T-helper 1 cell (primary cell): Measurements from ENCODE around the gene RORC.
"Not testable (repeated sequence)": the region's sequence is repeated elsewhere in the genome, so short reads cannot be mapped to it uniquely, and the experiment has no call there.

Source experiments
- DNase-seq, 5 donors: peaks; one replicate each; pipeline ENCODE4 v3.0.0-alpha.2; 2012 to 2020
- total RNA-seq, 4 donors: gene quantifications; one replicate each; lab custom pipeline; 2026; lab: John Stamatoyannopoulos, UW

RORC gene
- 5.2 to 16.7 (median 6.4) reads per million in 4 donors for total RNA-seq

- DNase-seq = no peak
Observed at GRCh38 chr1:151831605-151832004, at the start of gene RORC. RORC (minus strand) TSS chr1:151831802; CDS start chr1:151831764, 38 bp downstream.

DNA sequence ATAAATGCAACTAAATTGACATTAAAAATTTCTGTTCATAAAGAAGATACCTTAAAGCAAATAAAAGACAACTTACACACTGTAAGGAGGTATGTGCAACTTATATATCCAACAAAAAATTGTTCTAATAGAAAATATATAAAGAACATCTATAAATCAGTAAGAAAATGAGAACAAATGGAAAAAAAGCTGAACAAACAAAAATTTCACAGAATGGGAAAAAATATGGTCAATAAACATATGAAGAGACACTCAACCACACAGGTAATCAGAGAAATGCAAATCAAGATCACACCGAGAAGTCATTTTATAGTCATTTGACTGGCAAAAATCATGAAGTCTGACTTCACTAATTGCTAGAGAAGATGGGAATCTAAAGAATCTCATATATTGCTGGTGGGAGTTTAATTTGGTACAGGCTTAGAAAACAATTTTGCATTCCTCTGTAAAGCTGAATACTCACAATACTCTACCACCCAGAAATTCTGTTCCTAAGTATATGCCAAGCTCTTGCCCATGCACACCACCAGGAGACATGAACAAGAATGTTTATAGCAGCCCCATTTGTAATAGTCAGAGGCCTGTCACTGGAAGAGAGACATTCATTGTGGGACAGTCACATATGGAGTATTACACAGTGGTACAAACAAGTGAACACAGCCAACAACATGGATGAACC, 44.0 kb upstream of the RORC start:
- DNase-seq = no peak

DNA sequence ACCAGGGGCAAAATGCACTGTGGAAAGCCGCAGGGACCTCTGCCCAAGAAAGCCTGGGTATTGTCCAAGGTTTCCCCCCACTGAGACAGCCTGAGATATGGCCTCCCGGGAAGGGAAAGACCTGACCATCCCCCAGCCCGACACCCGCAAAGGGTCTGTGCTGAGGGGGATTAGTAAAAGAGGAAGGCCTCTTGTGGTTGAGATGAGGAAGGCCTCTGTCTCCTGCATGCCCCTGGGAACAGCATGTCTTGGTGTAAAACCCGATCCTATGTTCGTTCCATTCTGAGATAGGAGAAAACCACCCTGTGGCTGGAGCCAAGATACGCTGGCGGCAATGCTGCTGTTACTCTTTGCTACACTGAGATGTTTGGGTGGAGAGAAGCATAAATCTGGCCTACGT, 41.2 kb upstream of the RORC start:
- DNase-seq = not testable (repeated sequence)

- no peak for DNase-seq
Observed at GRCh38 chr1:151871284-151872030, 39.9 kb upstream of the RORC start.

- DNase-seq = no peak
Observed at GRCh38 chr1:151868486-151868885, 36.9 kb upstream of the RORC start.

GRCh38 chr1:151867765-151868411, 36.3 kb upstream of the RORC start:
- DNase-seq = no peak

- DNase-seq = no peak
Observed at GRCh38 chr1:151867321-151867720, 35.7 kb upstream of the RORC start.

DNA sequence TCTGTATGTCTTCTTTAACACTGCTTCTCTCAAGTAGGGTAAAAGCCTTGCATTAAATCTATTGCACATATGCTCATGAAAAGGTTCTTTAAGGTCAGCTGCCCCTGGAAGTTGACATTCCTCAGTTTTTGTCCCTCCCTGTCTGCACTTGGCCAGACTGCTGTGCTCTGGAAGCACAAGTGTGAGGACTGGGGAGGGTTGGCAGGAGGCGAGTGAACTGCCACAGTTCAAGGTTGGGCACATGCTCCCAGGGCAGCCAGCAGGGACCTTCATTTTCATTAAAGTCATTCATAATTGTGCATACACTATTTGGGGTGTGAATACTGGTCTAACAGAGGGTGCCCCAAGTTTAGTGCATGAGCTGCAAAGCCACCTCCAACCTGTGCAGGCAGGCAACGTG, 32.8 kb upstream of the RORC start:
- DNase-seq = no peak

DNA sequence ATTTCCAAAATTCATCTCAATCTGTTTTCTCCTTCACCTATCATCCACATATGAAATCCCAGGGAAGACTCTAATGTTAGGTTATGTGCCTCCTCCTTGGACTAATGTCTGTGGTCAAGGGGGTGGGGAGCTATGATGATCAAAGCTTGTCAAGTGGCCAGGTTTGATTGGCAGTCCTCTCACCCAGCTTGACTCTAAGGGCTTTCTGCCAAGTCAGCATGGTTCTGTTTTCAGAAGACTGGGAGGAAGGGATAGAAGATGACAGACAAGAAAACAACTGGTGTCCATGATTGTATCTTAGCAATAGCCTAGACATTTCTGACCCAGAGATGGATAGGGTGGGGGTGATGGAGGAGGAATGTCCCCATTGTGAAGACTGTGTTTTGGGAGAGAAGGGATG, 31.0 kb upstream of the RORC start:
- DNase-seq = no peak

GRCh38 chr1:151860504-151861187, 29.0 kb upstream of the RORC start:
- DNase-seq = no peak

- no peak for DNase-seq
Observed at GRCh38 chr1:151859891-151860293, 28.3 kb upstream of the RORC start.

GRCh38 chr1:151858886-151859665, 27.5 kb upstream of the RORC start:
- DNase-seq = no peak

DNA sequence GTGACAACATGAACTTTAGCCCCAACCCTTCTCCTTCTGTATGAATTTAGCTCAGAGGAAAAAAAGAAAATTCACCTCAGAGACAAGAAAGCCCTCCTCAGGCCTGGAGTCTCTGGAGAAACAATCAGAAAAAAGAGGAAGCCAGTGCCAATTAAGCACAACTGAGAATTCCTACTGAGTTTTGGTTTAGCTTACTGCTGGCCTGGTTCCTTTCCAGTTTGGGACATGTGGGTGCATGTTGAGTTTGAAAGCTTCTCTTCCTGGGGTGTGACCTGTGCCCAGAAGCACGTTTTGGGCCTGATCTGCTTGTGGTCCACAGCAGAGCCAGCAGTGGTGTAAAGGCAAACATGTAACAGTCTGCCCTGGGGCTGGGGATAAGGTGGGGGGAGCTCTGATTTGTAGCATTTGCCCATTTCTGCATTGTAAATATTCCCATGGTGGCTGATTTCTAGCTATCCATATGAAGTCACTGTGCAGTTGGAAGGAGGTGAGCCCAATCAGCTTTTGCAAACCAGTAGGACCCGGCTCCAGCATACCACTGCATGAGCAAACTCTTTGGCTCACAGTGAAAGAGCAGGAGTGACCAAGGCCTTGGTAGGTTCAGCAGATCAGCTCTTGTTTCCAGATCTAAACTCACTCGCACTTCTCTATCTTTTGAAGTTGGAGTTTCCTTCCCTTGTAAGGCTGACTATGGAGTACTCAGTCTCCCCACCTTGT, 26.6 kb upstream of the RORC start:
- DNase-seq = no peak

GRCh38 chr1:151855933-151856332, 24.3 kb upstream of the RORC start:
- DNase-seq = no peak

- not testable (repeated sequence) for DNase-seq
Observed at GRCh38 chr1:151855516-151855915, 23.9 kb upstream of the RORC start.

DNA sequence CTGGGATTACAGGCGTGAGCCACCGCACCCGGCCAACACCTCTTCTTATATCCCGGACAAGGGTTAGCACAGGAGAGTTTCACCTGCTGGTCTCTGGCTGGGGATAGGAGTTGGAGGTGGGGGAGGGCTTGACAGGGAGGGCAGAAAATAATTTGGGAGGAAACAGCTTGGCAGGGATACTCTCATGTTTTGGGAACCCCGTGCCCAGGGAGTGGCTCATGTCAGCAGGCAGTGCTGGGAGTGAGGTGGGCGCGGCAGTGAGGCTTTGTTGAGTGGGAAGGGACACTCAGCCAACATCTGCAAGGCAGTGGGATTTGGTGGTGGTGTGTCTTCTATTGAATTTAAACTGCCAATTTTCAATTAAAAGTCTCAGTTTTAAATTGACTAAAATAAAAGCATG, 23.1 kb upstream of the RORC start:
- DNase-seq = no peak

DNA sequence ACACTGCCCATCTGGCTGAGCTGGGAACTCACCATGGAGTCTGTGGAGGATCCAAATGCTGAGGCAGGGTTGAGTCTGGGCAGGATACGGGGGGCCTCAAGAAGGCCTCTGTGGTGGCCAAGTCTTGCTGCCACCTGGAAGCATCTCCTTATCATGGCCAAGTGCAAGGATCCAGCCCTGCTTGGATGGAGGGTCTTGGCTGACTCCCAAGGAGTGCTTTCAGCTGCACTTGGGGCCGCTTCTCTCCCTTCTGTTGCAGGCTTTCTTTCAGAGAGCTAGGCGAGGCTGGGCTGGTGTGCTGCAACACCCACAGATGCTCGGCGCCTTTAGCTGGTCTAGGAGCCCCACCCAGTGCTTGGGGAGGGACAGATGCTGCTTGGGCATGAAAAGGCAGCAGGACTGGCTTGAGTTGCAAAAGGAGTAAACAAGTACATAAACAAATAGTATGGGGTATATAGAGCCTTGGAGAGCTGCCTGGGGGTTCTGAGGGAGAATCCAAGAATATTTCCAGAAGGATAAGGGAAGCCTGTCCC, 21.9 kb upstream of the RORC start, which contains the start of gene THEM5:
Gene THEM5, minus strand, starts transcription at position 302 of the 533 bp plus-strand sequence. Its CDS starts 147 bp downstream, at position 155.
- DNase-seq = no peak

DNA sequence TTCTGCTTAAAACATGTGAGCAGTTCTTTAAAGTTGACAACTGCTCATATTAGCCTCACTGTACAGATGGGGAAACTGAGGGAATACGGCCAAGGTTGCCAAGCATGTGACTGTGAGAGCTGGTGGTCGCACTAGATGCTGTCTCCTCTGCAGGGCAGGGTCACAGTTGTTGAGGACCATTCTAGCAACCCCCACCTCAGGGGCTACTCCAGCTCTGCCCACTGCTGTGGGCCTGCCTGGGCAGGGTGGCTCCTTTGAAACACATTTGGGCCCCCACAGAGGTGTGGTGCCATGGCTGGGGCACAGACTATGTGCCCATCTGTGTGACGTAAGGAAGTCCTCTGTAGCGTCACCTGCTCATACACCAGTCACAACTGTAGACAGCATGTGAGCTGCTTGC, 21.1 kb upstream of the RORC start:
- no peak for DNase-seq

DNA sequence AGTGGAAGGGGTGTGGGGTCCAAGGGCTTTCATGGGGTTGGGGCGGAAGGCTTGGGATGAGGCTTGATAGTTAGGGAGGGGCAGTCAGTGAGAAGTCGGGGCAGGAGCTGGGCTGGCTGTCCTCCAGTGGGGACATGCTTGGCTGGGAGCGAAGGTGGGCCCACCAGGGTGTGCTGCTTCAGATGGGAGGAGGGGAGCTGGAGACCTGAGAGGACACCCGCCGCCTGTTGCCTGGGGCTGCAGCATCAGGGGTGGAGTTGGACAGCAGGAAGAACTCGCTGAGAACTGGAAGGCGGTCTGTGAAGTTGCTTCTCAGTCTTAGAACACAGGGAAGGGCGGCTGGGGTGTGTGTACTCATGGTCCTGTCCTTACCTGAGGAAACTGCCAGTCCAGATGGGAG, 20.3 kb upstream of the RORC start:
- no peak for DNase-seq

DNA sequence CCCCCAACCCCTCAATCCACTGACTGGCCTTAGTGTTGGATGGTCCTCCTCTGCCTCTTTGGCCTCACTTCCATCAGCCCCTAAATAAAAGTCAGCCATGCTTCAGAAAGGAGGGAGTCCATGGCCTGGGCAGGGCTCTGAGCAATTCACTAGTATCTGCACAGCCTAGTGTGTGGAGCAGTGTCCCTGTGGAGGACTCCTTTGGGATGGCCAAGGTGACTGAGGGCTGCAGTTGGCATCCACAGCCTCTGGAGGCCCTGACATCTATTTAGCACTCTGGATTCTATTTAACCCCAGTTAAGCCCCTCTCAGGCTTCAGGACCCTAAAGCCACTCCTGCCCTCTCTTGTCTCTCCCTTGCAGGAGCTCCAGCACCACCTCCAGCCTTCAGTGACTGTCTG, 18.3 kb upstream of the RORC start:
- no peak for DNase-seq

DNA sequence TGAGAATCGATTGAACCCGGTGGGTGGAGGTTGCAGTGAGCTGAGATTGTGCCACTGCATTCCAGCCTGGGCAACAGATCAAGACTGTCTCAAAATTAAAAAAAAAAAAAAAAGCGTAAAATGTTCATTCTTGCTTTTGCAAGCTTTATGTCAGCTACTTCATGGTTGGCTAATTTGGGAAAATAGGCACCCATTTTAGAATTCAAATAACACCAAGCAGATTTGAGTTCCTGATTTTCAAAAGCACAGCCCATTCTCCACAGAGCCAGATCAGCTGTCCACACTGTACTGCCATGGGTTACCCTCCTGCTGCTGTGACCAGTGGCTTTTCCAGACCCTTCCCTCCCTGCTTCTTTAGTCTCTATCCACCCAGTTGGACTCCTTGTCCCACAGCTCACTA, 17.5 kb upstream of the RORC start:
- no peak for DNase-seq
